Activated CD4-positive, alpha-beta memory T cell treated with anti-CD3 and anti-CD28 coated beads for 36 hours (primary cell): ENCODE data around the gene PRR30. TPM values are rescaled to one million over a fixed set of nuclear protein-coding genes. Genes with fewer than 3 reads are reported as not detected.
"Not testable (repeated sequence)": the region's sequence is repeated elsewhere in the genome, so short reads cannot be mapped to it uniquely, and the experiment has no call there.

ENCODE experiments used
- CTCF ChIA-PET: fragments of 350-600 bp; sonication (Branson Sonifier 250); formaldehyde crosslinking; loops from one replicate; lab custom pipeline; 2021; ENCODE audit warnings: antibody characterized with exemption, inconsistent platforms; lab: Charles Lee
- POLR2A ChIA-PET: fragments of 350-600 bp; sonication (Branson Sonifier 250); formaldehyde crosslinking; loops from one replicate; lab custom pipeline; 2021; ENCODE audit warnings: antibody characterized with exemption; lab: Charles Lee
- DNase-seq: peaks from one replicate; pipeline ENCODE4 v3.0.0-alpha.2; 2020
- H3K27ac Mint-ChIP-seq: one replicate; pipeline ENCODE4 v1.8.0; 2021; ENCODE audit warnings: mixed read lengths
- H3K27me3 Mint-ChIP-seq: one replicate; pipeline ENCODE4 v1.8.0; 2021; ENCODE audit warnings: mixed read lengths
- H3K36me3 Mint-ChIP-seq: one replicate; pipeline ENCODE4 v1.8.0; 2021; ENCODE audit warnings: mixed read lengths
- H3K4me1 Mint-ChIP-seq: one replicate; pipeline ENCODE4 v1.8.0; 2021; ENCODE audit warnings: low read depth, mixed read lengths
- H3K4me3 Mint-ChIP-seq: one replicate; pipeline ENCODE4 v1.8.0; 2021; ENCODE audit warnings: mild to moderate bottlenecking, mixed read lengths
- H3K9me3 Mint-ChIP-seq: one replicate; pipeline ENCODE4 v1.8.0; 2021; ENCODE audit warnings: mixed read lengths
- intact Hi-C: fragments of 100-400 bp; cut with micrococcal nuclease; formaldehyde crosslinking; loops from one replicate; pipeline ENCODE4 v1.15.1; 2023
- total RNA-seq, 2 experiments: library from RNA; stranded (reverse); gene quantifications; one replicate each; pipeline ENCODE4 v1.2.3, GENCODE V29; 2021

The PRR30 gene
- total RNA-seq, 2 experiments from 2014 or later: not detected

GRCh38 chr2:27123302-27124150 is 15.7 kb downstream of the PRR30 start, which contains the start of gene ABHD1:
ABHD1 (plus strand) TSS chr2:27123815; CDS start chr2:27123949, 134 bp downstream.
- H3K4me3 Mint-ChIP-seq: peak within 1 kb of the TSS; percentile 80
- H3K4me1 Mint-ChIP-seq: peaks cover 15% of the 10 kb centered on the region
- no peaks in the 10 kb centered on the region for H3K9me3 Mint-ChIP-seq
- ChIA-PET CTCF (interaction anchor here (0.5 to 3.1 kb wide), 7 partner anchors 8 to 179 kb away, joined by 3 to 19 read pairs (median 6); partner anchors contain the start of genes AGBL5 and PREB), POLR2A (interaction anchor here (0.7 to 2.0 kb wide), 5 partner anchors 8 to 52 kb away, joined by 3 to 20 read pairs (median 3); partner anchors contain the start of genes OST4 and PREB)
- peak; percentile 71 for DNase-seq
- intact Hi-C loops: loop anchor here (1.0 to 5.0 kb wide), 2 partner anchors 11 to 71 kb away; partner anchors contain the start of genes AGBL5 and PREB
- no peak within 1 kb of the TSS for H3K27ac Mint-ChIP-seq
- H3K27me3 Mint-ChIP-seq: peaks cover 17% of the 10 kb centered on the region
- no peaks in the 10 kb centered on the region for H3K36me3 Mint-ChIP-seq

GRCh38 chr2:27122791-27123190 is 16.4 kb downstream of the PRR30 start:
- H3K27me3 Mint-ChIP-seq: peaks cover 22% of the 10 kb centered on the region
- ChIA-PET CTCF (interaction anchor here (2.1 to 3.1 kb wide), 3 partner anchors 11 to 157 kb away, joined by 6 to 19 read pairs (median 14); partner anchors contain the start of genes AGBL5 and PREB), POLR2A (interaction anchor here (1.1 to 2.0 kb wide), 3 partner anchors 9 to 51 kb away, joined by 3 to 20 read pairs (median 4); partner anchors contain the start of genes OST4 and PREB)
- H3K4me1 Mint-ChIP-seq: peaks cover 18% of the 10 kb centered on the region
- H3K4me3 Mint-ChIP-seq: peak overlapping the region; percentile 80
- H3K36me3 Mint-ChIP-seq: no peaks in the 10 kb centered on the region
- DNase-seq: no peak
- intact Hi-C loops: loop anchor here (1.0 to 5.0 kb wide), 2 partner anchors 12 to 70 kb away; partner anchors contain the start of genes AGBL5 and PREB
- H3K9me3 Mint-ChIP-seq: no peaks in the 10 kb centered on the region
- H3K27ac Mint-ChIP-seq: no peak overlapping the region

GRCh38 chr2:27121906-27122305 is 17.3 kb downstream of the PRR30 start:
- Mint-ChIP-seq H3K4me3 (no peak overlapping the region), H3K9me3 (no peaks in the 10 kb centered on the region), H3K4me1 (peaks cover 18% of the 10 kb centered on the region), H3K27me3 (peaks cover 28% of the 10 kb centered on the region), H3K36me3 (no peaks in the 10 kb centered on the region), H3K27ac (no peak overlapping the region)
- intact Hi-C loops: loop anchor here (5.0 kb wide), 1 partner anchor 70 kb away; the partner anchor contains the start of gene AGBL5
- DNase-seq: no peak
- CTCF ChIA-PET: interaction anchor here (3.1 kb wide), 1 partner anchor 158 kb away, joined by 14 read pairs; no protein-coding TSS in a partner anchor
- POLR2A ChIA-PET: no interaction called here

GRCh38 chr2:27119330-27119670 is 19.9 kb downstream of the PRR30 start:
- H3K27ac Mint-ChIP-seq, H3K9me3 Mint-ChIP-seq, H3K36me3 Mint-ChIP-seq, intact Hi-C loops, DNase-seq, CTCF ChIA-PET: not testable (repeated sequence)
- peak overlapping the region; percentile 75 for H3K4me3 Mint-ChIP-seq
- H3K4me1 Mint-ChIP-seq: peaks cover 18% of the 10 kb centered on the region
- POLR2A ChIA-PET: interaction anchor here (1.0 kb wide), 1 partner anchor 15 kb away, joined by 4 read pairs; the partner anchor contains the start of gene PREB
- H3K27me3 Mint-ChIP-seq: peaks cover 28% of the 10 kb centered on the region

- Mint-ChIP-seq H3K9me3 (no peaks in the 10 kb centered on the region), H3K27me3 (peaks cover 28% of the 10 kb centered on the region), H3K36me3 (no peaks in the 10 kb centered on the region), H3K27ac (no peak within 1 kb of the TSS), H3K4me1 (peaks cover 18% of the 10 kb centered on the region), H3K4me3 (peak within 1 kb of the TSS; percentile 75)
- DNase-seq: peak; percentile 19
- intact Hi-C loops: no loop called here
- ChIA-PET CTCF (no interaction called here), POLR2A (interaction anchor here (1.0 kb wide), 1 partner anchor 15 kb away, joined by 4 read pairs; the partner anchor contains the start of gene PREB)
Observed at GRCh38 chr2:27118525-27119329, 20.5 kb downstream of the PRR30 start, which contains the start of gene CGREF1. CGREF1 (minus strand) TSS chr2:27119128; CDS start chr2:27104366, 14,762 bp downstream.

- peak overlapping the region; percentile 23 for H3K4me3 Mint-ChIP-seq
- ChIA-PET POLR2A (no interaction called here), CTCF (no interaction called here)
- no peak for DNase-seq
- peaks cover 28% of the 10 kb centered on the region for H3K27me3 Mint-ChIP-seq
- peaks cover 14% of the 10 kb centered on the region for H3K4me1 Mint-ChIP-seq
- no peaks in the 10 kb centered on the region for H3K36me3 Mint-ChIP-seq
- no peak overlapping the region for H3K27ac Mint-ChIP-seq
- intact Hi-C loops: no loop called here
- H3K9me3 Mint-ChIP-seq: no peaks in the 10 kb centered on the region
Observed at GRCh38 chr2:27117995-27118524, 21.1 kb downstream of the PRR30 start.

GRCh38 chr2:27115519-27115918 is 23.7 kb downstream of the PRR30 start:
- no peak overlapping the region for H3K27ac Mint-ChIP-seq
- peaks cover 25% of the 10 kb centered on the region for H3K27me3 Mint-ChIP-seq
- CTCF ChIA-PET: interaction anchor here (1.0 kb wide), 1 partner anchor 187 kb away, joined by 4 read pairs; no protein-coding TSS in a partner anchor
- peaks cover 12% of the 10 kb centered on the region for H3K4me1 Mint-ChIP-seq
- H3K9me3 Mint-ChIP-seq: no peaks in the 10 kb centered on the region
- POLR2A ChIA-PET: no interaction called here
- no peak for DNase-seq
- H3K36me3 Mint-ChIP-seq: no peaks in the 10 kb centered on the region
- no peak overlapping the region for H3K4me3 Mint-ChIP-seq
- intact Hi-C loops: no loop called here

GRCh38 chr2:27111392-27112078 is 27.7 kb downstream of the PRR30 start:
- POLR2A ChIA-PET, intact Hi-C loops, DNase-seq, H3K4me1 Mint-ChIP-seq, H3K27ac Mint-ChIP-seq, H3K4me3 Mint-ChIP-seq, H3K9me3 Mint-ChIP-seq, H3K36me3 Mint-ChIP-seq, H3K27me3 Mint-ChIP-seq: not testable (repeated sequence)
- CTCF ChIA-PET: interaction anchor here (1.4 kb wide), 1 partner anchor 13 kb away, joined by 3 read pairs; no protein-coding TSS in a partner anchor

GRCh38 chr2:27110603-27111352 is 28.4 kb downstream of the PRR30 start:
- H3K27ac Mint-ChIP-seq, H3K36me3 Mint-ChIP-seq, POLR2A ChIA-PET, H3K9me3 Mint-ChIP-seq, DNase-seq, H3K4me3 Mint-ChIP-seq, H3K4me1 Mint-ChIP-seq, intact Hi-C loops, CTCF ChIA-PET, H3K27me3 Mint-ChIP-seq: not testable (repeated sequence)

GRCh38 chr2:27109083-27109482 is 30.1 kb downstream of the PRR30 start:
- CTCF ChIA-PET: interaction anchor here (0.9 to 1.2 kb wide), 3 partner anchors 147 to 195 kb away, joined by 3 read pairs; no protein-coding TSS in a partner anchor
- Mint-ChIP-seq H3K9me3 (no peaks in the 10 kb centered on the region), H3K4me1 (no peaks in the 10 kb centered on the region), H3K4me3 (no peak overlapping the region), H3K27me3 (peaks cover 3% of the 10 kb centered on the region), H3K27ac (no peak overlapping the region), H3K36me3 (no peaks in the 10 kb centered on the region)
- intact Hi-C loops: no loop called here
- no peak for DNase-seq
- POLR2A ChIA-PET: no interaction called here
